ENCODE data around the gene TMCC1. TPM values are rescaled to one million over a fixed set of nuclear protein-coding genes. Genes with fewer than 3 reads are reported as not detected.

The TMCC1 gene
- total RNA-seq, 2 donors from 2014 or later, result 41.0 to 51.1 TPM

- WGBS, 2 experiments (ENCODE audit: insufficient coverage in 1 of 2, insufficient read length in 1 of 2), result 100% methylated on average over 1 of the region's 1 CpG
- Mint-ChIP-seq H3K27ac (no peak overlapping the region), H3K4me3 (no peak overlapping the region), H3K27me3 (ENCODE audit: insufficient read depth) (no peaks in the 10 kb centered on the region), H3K4me1 (peaks cover 20% of the 10 kb centered on the region), H3K9me3 (peaks cover 3% of the 10 kb centered on the region), H3K36me3 (ENCODE audit: low read depth) (peaks cover 8% of the 10 kb centered on the region)
- Histone ChIP-seq H3K36me3 (ENCODE audit: control insufficient read depth, insufficient read depth, low read length) (peaks cover 9% of the 10 kb centered on the region), H3K9me3 (ENCODE audit: control insufficient read depth, low read length) (peaks cover 9% of the 10 kb centered on the region), H3K27ac (ENCODE audit: low read depth, low read length) (no peak overlapping the region), H3K9ac (ENCODE audit: extremely low read depth, low read length, poor library complexity, severe bottlenecking) (no peak overlapping the region), H3K4me3 (ENCODE audit: low read length) (no peak overlapping the region), H3K4me1 (ENCODE audit: control insufficient read depth, insufficient read depth, low read length) (peaks cover 5% of the 10 kb centered on the region), H3K27me3 (ENCODE audit: control insufficient read depth, insufficient read depth, low read length, poor library complexity, severe bottlenecking) (no peaks in the 10 kb centered on the region)
- no peak for DNase-seq
- TF ChIP-seq CTCF (conservative IDR thresholded peaks at IDR 0.05), result no peak
These were observed 161.2 kb downstream of the TMCC1 start for GRCh38 chr3:129732200-129732876.

DNA sequence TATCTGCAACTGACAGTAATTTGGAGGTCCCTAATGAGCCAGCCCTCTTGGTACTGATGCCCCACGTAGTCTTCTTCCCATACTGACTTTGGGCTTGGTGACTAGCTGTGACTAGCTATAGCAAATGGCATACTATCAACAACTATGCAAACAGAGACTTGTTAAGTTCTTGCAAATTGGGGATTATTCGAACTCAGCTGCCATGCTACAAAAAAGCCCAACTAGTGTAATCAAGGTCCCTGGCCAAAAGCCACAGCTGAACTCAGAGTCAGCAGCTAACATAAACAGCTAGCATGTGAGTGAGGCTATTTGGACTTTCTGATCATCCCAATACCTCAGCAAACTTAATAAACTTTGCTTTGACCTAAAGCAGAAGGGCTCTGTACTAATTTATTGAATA, 165.8 kb downstream of the TMCC1 start:
- H3K36me3 Mint-ChIP-seq (ENCODE audit: low read depth), result peaks cover 6% of the 10 kb centered on the region
- H3K36me3 ChIP-seq (ENCODE audit: control insufficient read depth, insufficient read depth, low read length), result no peaks in the 10 kb centered on the region
- peaks cover 3% of the 10 kb centered on the region for H3K9me3 Mint-ChIP-seq
- no peaks in the 10 kb centered on the region for H3K27me3 Mint-ChIP-seq (ENCODE audit: insufficient read depth)
- no peak for TF ChIP-seq CTCF (conservative IDR thresholded peaks at IDR 0.05)
- peak; percentile 60 for DNase-seq
- peaks cover under 1% of the 10 kb centered on the region for H3K4me1 ChIP-seq (ENCODE audit: control insufficient read depth, insufficient read depth, low read length)
- no peak overlapping the region for H3K4me3 ChIP-seq (ENCODE audit: low read length)
- no peaks in the 10 kb centered on the region for H3K27me3 ChIP-seq (ENCODE audit: control insufficient read depth, insufficient read depth, low read length, poor library complexity, severe bottlenecking)
- peak overlapping the region; percentile 19 for H3K27ac Mint-ChIP-seq
- peaks cover 9% of the 10 kb centered on the region for H3K9me3 ChIP-seq (ENCODE audit: control insufficient read depth, low read length)
- 28 to 69% methylated on average over 2 of the region's 2 CpGs for whole genome bisulfite sequencing, 2 experiments (ENCODE audit: insufficient coverage in 1 of 2, insufficient read length in 1 of 2)
- H3K9ac ChIP-seq (ENCODE audit: extremely low read depth, low read length, poor library complexity, severe bottlenecking), result no peak overlapping the region
- H3K27ac ChIP-seq (ENCODE audit: low read depth, low read length), result no peak overlapping the region
- H3K4me1 Mint-ChIP-seq, result peaks cover 28% of the 10 kb centered on the region
- H3K4me3 Mint-ChIP-seq, result no peak overlapping the region

GRCh38 chr3:129723558-129724324, 169.8 kb downstream of the TMCC1 start:
- Mint-ChIP-seq H3K27ac (no peak overlapping the region), H3K27me3 (ENCODE audit: insufficient read depth) (no peaks in the 10 kb centered on the region), H3K4me1 (peaks cover 42% of the 10 kb centered on the region), H3K4me3 (no peak overlapping the region), H3K36me3 (ENCODE audit: low read depth) (peaks cover 2% of the 10 kb centered on the region), H3K9me3 (no peaks in the 10 kb centered on the region)
- no peaks in the 10 kb centered on the region for H3K4me1 ChIP-seq (ENCODE audit: control insufficient read depth, insufficient read depth, low read length)
- no peaks in the 10 kb centered on the region for H3K27me3 ChIP-seq (ENCODE audit: control insufficient read depth, insufficient read depth, low read length, poor library complexity, severe bottlenecking)
- H3K4me3 ChIP-seq (ENCODE audit: low read length), result no peak overlapping the region
- peaks cover 4% of the 10 kb centered on the region for H3K36me3 ChIP-seq (ENCODE audit: control insufficient read depth, insufficient read depth, low read length)
- no peak for TF ChIP-seq CTCF (conservative IDR thresholded peaks at IDR 0.05)
- no peaks in the 10 kb centered on the region for H3K9me3 ChIP-seq (ENCODE audit: control insufficient read depth, low read length)
- 56 to 80% methylated on average over 2 to 6 of the region's 6 CpGs for WGBS, 2 experiments (ENCODE audit: insufficient coverage in 1 of 2, insufficient read length in 1 of 2)
- no peak overlapping the region for H3K9ac ChIP-seq (ENCODE audit: extremely low read depth, low read length, poor library complexity, severe bottlenecking)
- no peak overlapping the region for H3K27ac ChIP-seq (ENCODE audit: low read depth, low read length)
- no peak for DNase-seq

Measured in endodermal cell (in vitro differentiated cells).